AG04450 (cell line): Measurements from ENCODE around the gene ATP5IF1. TPM values are rescaled to one million over a fixed set of nuclear protein-coding genes. Genes with fewer than 3 reads are reported as not detected.
A peak's percentile ranks its signal among the peaks of the same experiment; 100 is the strongest.

Source experiments
- CTCF ChIA-PET: fragments of 300-600, 350-600 bp; formaldehyde crosslinking; extraction: SDS; loops from one replicate; lab custom pipeline; 2022; ENCODE audit warnings: antibody characterized with exemption, inconsistent platforms; lab: Charles Lee
- POLR2A ChIA-PET: fragments of 350-600 bp; formaldehyde crosslinking; extraction: SDS; loops from one replicate; lab custom pipeline; 2021; ENCODE audit warnings: antibody characterized with exemption, inconsistent platforms; lab: Yijun Ruan, JAX
- DNase-seq: peaks from one replicate; pipeline ENCODE4 v3.0.0-alpha.2; 2011; ENCODE audit warnings: low read depth, low spot score
- H3K27ac ChIP-seq: one replicate; pipeline ENCODE4 v1.5.1; 2012; ENCODE audit warnings: low read depth, low read length, control low read depth
- H3K27me3 ChIP-seq: one replicate; pipeline ENCODE4 v1.6.0; 2012; ENCODE audit warnings: low read length; ENCODE audit not compliant: control insufficient read depth, insufficient read depth
- H3K4me3 ChIP-seq: 2 replicates; pipeline ENCODE4 v1.5.1; 2011; ENCODE audit warnings: mild to moderate bottlenecking, low read depth, low read length, control low read depth
- H3K9me3 ChIP-seq: 2 replicates; pipeline ENCODE4 v1.5.1; 2012; ENCODE audit warnings: low read length; ENCODE audit not compliant: control insufficient read depth, insufficient read depth
- CTCF ChIP-seq: IDR thresholded peaks from 2 replicates; pipeline ENCODE4 v1.5.1; 2011; ENCODE audit warnings: low read depth, low read length, control low read depth, inconsistent platforms
- polyA plus RNA-seq: library from polyadenylated mRNA; depleted of rRNA; stranded (reverse); fragments of >200 nt; gene quantifications from 2 replicates; pipeline ENCODE4 v1.2.3, GENCODE V29; 2011

Gene ATP5IF1
- polyA plus RNA-seq, 1 experiment = 189 TPM

- no peak for TF ChIP-seq CTCF
- Histone ChIP-seq H3K4me3 (no peak overlapping the region), H3K27ac (no peak overlapping the region), H3K9me3 (no peaks in the 10 kb centered on the region), H3K27me3 (no peaks in the 10 kb centered on the region)
- ChIA-PET POLR2A (interaction anchor here (0.6 to 1.3 kb wide), 3 partner anchors 121 to 352 kb away, joined by 4 to 15 read pairs (median 4); partner anchors contain the start of gene EYA3), CTCF (interaction anchor here (0.6 to 10.9 kb wide), 16 partner anchors 9 to 189 kb away, joined by 3 to 301 read pairs (median 7); partner anchors contain the start of gene EYA3)
- DNase-seq = no peak
These were observed 26.2 kb upstream of the ATP5IF1 start for GRCh38 chr1:28209700-28210099.

GRCh38 chr1:28213315-28213714 is 22.6 kb upstream of the ATP5IF1 start:
- H3K4me3 ChIP-seq = no peak overlapping the region
- ChIA-PET POLR2A (no interaction called here), CTCF (interaction anchor here (0.6 to 10.9 kb wide), 4 partner anchors 15 to 225 kb away, joined by 3 to 301 read pairs (median 3); partner anchors contain the start of gene EYA3)
- no peaks in the 10 kb centered on the region for H3K27me3 ChIP-seq
- TF ChIP-seq CTCF = no peak
- no peak for DNase-seq
- H3K27ac ChIP-seq = no peak overlapping the region
- H3K9me3 ChIP-seq = no peaks in the 10 kb centered on the region

- CTCF ChIA-PET = interaction anchor here (1.6 kb wide), 1 partner anchor 19 kb away, joined by 3 read pairs; no protein-coding TSS in a partner anchor
- POLR2A ChIA-PET = no interaction called here
- no peaks in the 10 kb centered on the region; the same call in 1 of the 2 replicates for H3K9me3 ChIP-seq
- H3K27me3 ChIP-seq = no peaks in the 10 kb centered on the region
- no peak for DNase-seq
- no peak overlapping the region for H3K4me3 ChIP-seq
- no peak for TF ChIP-seq CTCF
- no peak overlapping the region for H3K27ac ChIP-seq
These were observed 6.8 kb upstream of the ATP5IF1 start for GRCh38 chr1:28229089-28229488.

- no peak for TF ChIP-seq CTCF
- DNase-seq = no peak
- ChIA-PET POLR2A (no interaction called here), CTCF (no interaction called here)
- Histone ChIP-seq H3K9me3 (no peaks in the 10 kb centered on the region; the same call in 1 of the 2 replicates), H3K27me3 (no peaks in the 10 kb centered on the region), H3K4me3 (no peak overlapping the region), H3K27ac (no peak overlapping the region)
These were observed 5.9 kb upstream of the ATP5IF1 start for GRCh38 chr1:28229996-28230395.

- ChIA-PET CTCF (interaction anchor here (1.0 to 6.4 kb wide), 2 partner anchors 16 to 141 kb away, joined by 4 to 30 read pairs; no protein-coding TSS in a partner anchor), POLR2A (no interaction called here)
- Histone ChIP-seq H3K4me3 (peak within 1 kb of the TSS; percentile 98), H3K9me3 (peaks cover 4% of the 10 kb centered on the region; the same call in 1 of the 2 replicates), H3K27me3 (no peaks in the 10 kb centered on the region), H3K27ac (peak within 1 kb of the TSS; percentile 39)
- DNase-seq = peak; percentile 78
- no peak for TF ChIP-seq CTCF
These were observed 3.2 kb upstream of the ATP5IF1 start, which contains the start of gene DNAJC8 for GRCh38 chr1:28232558-28233263. TSS of gene DNAJC8 (minus strand) at chr1:28233029. CDS start at chr1:28232998, 31 bp downstream.
